ENCODE measurements around the gene ASB13. TPM values are rescaled to one million over a fixed set of nuclear protein-coding genes. Genes with fewer than 3 reads are reported as not detected.
A peak's percentile ranks its signal among the peaks of the same experiment; 100 is the strongest.

ASB13 gene
- total and polyA plus RNA-seq, 2 of the 13 experiments (the other 11 are each of a cell fraction or from before 2014, with no cell fraction given): 9.3 to 15.4 TPM

DNA sequence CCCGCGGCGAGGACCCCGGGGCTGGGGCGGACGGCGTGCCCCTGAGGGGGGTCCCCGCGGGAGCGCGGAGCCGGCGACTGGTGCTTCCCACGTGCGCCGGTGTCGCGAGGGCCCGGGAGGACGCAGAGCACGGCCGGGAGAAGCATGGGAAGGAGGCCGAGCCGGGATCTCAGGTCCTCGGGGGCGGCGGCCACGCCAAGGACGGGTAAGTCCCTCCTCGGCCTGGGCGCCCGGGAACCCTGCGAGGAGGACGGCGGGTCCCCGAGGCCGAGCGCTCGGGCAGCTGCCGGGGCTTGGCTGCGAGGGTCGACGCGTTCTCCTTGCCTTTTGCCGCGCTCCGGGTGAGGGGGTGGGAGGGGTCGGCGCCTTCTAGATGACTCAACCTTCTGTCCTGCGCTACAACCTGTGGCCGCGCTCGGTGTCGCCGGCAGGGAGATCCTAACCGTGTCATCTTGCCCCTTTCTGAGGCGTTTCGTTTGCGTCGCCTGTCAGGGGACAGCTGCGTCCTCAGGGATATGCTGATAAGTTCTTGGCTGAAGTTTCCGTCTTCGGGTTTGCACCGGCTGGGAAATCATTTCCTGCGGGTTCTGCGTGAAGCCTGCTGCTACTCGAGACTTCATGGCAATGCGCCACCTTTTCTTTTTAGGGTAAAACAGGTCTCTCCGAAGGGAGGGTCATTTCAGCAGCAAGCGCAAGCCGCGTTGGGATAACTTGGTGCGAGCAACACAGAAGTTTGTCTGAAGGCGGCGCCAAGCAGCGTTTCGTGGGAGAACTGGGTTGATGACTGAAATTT lies 18.8 kb upstream of the ASB13 start (continued):
- TF ChIP-seq, protein P1, sequence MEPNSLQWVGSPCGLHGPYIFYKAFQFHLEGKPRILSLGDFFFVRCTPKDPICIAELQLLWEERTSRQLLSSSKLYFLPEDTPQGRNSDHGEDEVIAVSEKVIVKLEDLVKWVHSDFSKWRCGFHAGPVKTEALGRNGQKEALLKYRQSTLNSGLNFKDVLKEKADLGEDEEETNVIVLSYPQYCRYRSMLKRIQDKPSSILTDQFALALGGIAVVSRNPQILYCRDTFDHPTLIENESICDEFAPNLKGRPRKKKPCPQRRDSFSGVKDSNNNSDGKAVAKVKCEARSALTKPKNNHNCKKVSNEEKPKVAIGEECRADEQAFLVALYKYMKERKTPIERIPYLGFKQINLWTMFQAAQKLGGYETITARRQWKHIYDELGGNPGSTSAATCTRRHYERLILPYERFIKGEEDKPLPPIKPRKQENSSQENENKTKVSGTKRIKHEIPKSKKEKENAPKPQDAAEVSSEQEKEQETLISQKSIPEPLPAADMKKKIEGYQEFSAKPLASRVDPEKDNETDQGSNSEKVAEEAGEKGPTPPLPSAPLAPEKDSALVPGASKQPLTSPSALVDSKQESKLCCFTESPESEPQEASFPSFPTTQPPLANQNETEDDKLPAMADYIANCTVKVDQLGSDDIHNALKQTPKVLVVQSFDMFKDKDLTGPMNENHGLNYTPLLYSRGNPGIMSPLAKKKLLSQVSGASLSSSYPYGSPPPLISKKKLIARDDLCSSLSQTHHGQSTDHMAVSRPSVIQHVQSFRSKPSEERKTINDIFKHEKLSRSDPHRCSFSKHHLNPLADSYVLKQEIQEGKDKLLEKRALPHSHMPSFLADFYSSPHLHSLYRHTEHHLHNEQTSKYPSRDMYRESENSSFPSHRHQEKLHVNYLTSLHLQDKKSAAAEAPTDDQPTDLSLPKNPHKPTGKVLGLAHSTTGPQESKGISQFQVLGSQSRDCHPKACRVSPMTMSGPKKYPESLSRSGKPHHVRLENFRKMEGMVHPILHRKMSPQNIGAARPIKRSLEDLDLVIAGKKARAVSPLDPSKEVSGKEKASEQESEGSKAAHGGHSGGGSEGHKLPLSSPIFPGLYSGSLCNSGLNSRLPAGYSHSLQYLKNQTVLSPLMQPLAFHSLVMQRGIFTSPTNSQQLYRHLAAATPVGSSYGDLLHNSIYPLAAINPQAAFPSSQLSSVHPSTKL (CRISPR knock-in tag; IDR thresholded peaks at IDR 0.05): 0 out of 2 replicates have a peak, but pooled peaks have one; percentile 35
- TF ChIP-seq PAX8 (CRISPR knock-in tag; IDR thresholded peaks at IDR 0.05; ENCODE audit: borderline replicate concordance): no peak; the same call in 1 of the 2 replicates
- peak; percentile 88 for TF ChIP-seq AGO2 (optimal IDR thresholded peaks at IDR 0.05; ENCODE audit: low read depth, low read length)
- no peak; the same call in 1 of the 2 replicates for TF ChIP-seq ZSCAN31 (CRISPR knock-in tag; IDR thresholded peaks at IDR 0.05; ENCODE audit: low read depth)
- TF ChIP-seq ZFP1 (CRISPR knock-in tag; IDR thresholded peaks at IDR 0.05): no peak
- TF ChIP-seq HNRNPLL (IDR thresholded peaks at IDR 0.05; ENCODE audit: low read depth, low read length, poor library complexity, severe bottlenecking): peak; percentile 54
- no peak for TF ChIP-seq HNF4G (IDR thresholded peaks at IDR 0.05; ENCODE audit: borderline replicate concordance, low read depth, low read length)
- TF ChIP-seq HNF4G (CRISPR knock-in tag; IDR thresholded peaks at IDR 0.05; ENCODE audit: borderline replicate concordance, low read depth): no peak
- no peak for TF ChIP-seq CREB1 (IDR thresholded peaks at IDR 0.05)
- no peak for TF ChIP-seq CREB1 (CRISPR knock-in tag; IDR thresholded peaks at IDR 0.05)
- TF ChIP-seq MEIS1 (CRISPR knock-in tag; IDR thresholded peaks at IDR 0.05; ENCODE audit: borderline replicate concordance): no peak; the same call in 1 of the 2 replicates
- TF ChIP-seq ZNF766 (CRISPR knock-in tag; IDR thresholded peaks at IDR 0.05; ENCODE audit: borderline replicate concordance): no peak
- 0 out of 2 replicates have a peak, but pooled peaks have one; percentile 14 for TF ChIP-seq RXRB (CRISPR knock-in tag; IDR thresholded peaks at IDR 0.05; ENCODE audit: borderline replicate concordance)
- 0 out of 2 replicates have a peak, but pooled peaks have one; percentile 23 for TF ChIP-seq SNAI1 (CRISPR knock-in tag; IDR thresholded peaks at IDR 0.05; ENCODE audit: borderline replicate concordance)
- TF ChIP-seq, protein P2, sequence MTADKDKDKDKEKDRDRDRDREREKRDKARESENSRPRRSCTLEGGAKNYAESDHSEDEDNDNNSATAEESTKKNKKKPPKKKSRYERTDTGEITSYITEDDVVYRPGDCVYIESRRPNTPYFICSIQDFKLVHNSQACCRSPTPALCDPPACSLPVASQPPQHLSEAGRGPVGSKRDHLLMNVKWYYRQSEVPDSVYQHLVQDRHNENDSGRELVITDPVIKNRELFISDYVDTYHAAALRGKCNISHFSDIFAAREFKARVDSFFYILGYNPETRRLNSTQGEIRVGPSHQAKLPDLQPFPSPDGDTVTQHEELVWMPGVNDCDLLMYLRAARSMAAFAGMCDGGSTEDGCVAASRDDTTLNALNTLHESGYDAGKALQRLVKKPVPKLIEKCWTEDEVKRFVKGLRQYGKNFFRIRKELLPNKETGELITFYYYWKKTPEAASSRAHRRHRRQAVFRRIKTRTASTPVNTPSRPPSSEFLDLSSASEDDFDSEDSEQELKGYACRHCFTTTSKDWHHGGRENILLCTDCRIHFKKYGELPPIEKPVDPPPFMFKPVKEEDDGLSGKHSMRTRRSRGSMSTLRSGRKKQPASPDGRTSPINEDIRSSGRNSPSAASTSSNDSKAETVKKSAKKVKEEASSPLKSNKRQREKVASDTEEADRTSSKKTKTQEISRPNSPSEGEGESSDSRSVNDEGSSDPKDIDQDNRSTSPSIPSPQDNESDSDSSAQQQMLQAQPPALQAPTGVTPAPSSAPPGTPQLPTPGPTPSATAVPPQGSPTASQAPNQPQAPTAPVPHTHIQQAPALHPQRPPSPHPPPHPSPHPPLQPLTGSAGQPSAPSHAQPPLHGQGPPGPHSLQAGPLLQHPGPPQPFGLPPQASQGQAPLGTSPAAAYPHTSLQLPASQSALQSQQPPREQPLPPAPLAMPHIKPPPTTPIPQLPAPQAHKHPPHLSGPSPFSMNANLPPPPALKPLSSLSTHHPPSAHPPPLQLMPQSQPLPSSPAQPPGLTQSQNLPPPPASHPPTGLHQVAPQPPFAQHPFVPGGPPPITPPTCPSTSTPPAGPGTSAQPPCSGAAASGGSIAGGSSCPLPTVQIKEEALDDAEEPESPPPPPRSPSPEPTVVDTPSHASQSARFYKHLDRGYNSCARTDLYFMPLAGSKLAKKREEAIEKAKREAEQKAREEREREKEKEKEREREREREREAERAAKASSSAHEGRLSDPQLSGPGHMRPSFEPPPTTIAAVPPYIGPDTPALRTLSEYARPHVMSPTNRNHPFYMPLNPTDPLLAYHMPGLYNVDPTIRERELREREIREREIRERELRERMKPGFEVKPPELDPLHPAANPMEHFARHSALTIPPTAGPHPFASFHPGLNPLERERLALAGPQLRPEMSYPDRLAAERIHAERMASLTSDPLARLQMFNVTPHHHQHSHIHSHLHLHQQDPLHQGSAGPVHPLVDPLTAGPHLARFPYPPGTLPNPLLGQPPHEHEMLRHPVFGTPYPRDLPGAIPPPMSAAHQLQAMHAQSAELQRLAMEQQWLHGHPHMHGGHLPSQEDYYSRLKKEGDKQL (CRISPR knock-in tag; IDR thresholded peaks at IDR 0.05; ENCODE audit: low read depth): no peak
- TF ChIP-seq ZSCAN21 (CRISPR knock-in tag; IDR thresholded peaks at IDR 0.05; ENCODE audit: borderline replicate concordance): no peak
- no peak for TF ChIP-seq FLYWCH1 (CRISPR knock-in tag; IDR thresholded peaks at IDR 0.05)
- peak; percentile 35; the same call in 1 of the 2 replicates for TF ChIP-seq EEA1 (CRISPR knock-in tag; IDR thresholded peaks at IDR 0.05; ENCODE audit: borderline replicate concordance)
- TF ChIP-seq KAT8 (CRISPR knock-in tag; IDR thresholded peaks at IDR 0.05): peak; percentile 46; the same call in 1 of the 2 replicates
- TF ChIP-seq MIER2 (CRISPR knock-in tag; IDR thresholded peaks at IDR 0.05): 0 out of 2 replicates have a peak, but pooled peaks have one; percentile 20
- TF ChIP-seq POLR2AphosphoS5 (IDR thresholded peaks at IDR 0.05; ENCODE audit: low read depth, low read length): no peak
